Measurements from ENCODE around the gene ATP6AP1. TPM values are rescaled to one million over a fixed set of nuclear protein-coding genes. Genes with fewer than 3 reads are reported as not detected.

Gene ATP6AP1
- polyA plus RNA-seq, 4 donors, result 155 to 184 (median 168) TPM

GRCh38 chrX:154426916-154427770 lies 1.3 kb upstream of the ATP6AP1 start:
- DNase-seq (ENCODE audit: low read depth in 4 of 4, low spot score in 3 of 4), result no peak

- no peak for DNase-seq (ENCODE audit: low read depth in 4 of 4, low spot score in 3 of 4)
These were observed 1.2 kb downstream of the ATP6AP1 start for GRCh38 chrX:154429711-154430110.

- DNase-seq (ENCODE audit: low read depth in 4 of 4, low spot score in 3 of 4), result no peak
These were observed 2.0 kb downstream of the ATP6AP1 start for GRCh38 chrX:154430479-154430878.

GRCh38 chrX:154430916-154431315 lies 2.4 kb downstream of the ATP6AP1 start:
- no peak for DNase-seq (ENCODE audit: low read depth in 4 of 4, low spot score in 3 of 4)

- no peak for DNase-seq (ENCODE audit: low read depth in 4 of 4, low spot score in 3 of 4)
These were observed 2.9 kb downstream of the ATP6AP1 start for GRCh38 chrX:154431341-154431740.

GRCh38 chrX:154432210-154432609 lies 3.7 kb downstream of the ATP6AP1 start:
- DNase-seq (ENCODE audit: low read depth in 4 of 4, low spot score in 3 of 4), result no peak

GRCh38 chrX:154433605-154434004 lies 5.1 kb downstream of the ATP6AP1 start:
- no peak for DNase-seq (ENCODE audit: low read depth in 4 of 4, low spot score in 3 of 4)

- no peak for DNase-seq (ENCODE audit: low read depth in 4 of 4, low spot score in 3 of 4)
These were observed 6.1 kb downstream of the ATP6AP1 start for GRCh38 chrX:154434394-154435168.

GRCh38 chrX:154435171-154435733 lies 6.8 kb downstream of the ATP6AP1 start:
- no peak for DNase-seq (ENCODE audit: low read depth in 4 of 4, low spot score in 3 of 4)

GRCh38 chrX:154436374-154436982 lies 8.0 kb downstream of the ATP6AP1 start:
- DNase-seq (ENCODE audit: low read depth in 4 of 4, low spot score in 3 of 4), result no peak

- no peak for DNase-seq (ENCODE audit: low read depth in 4 of 4, low spot score in 3 of 4)
These were observed 8.7 kb downstream of the ATP6AP1 start, which contains the start of gene GDI1 for GRCh38 chrX:154436983-154437752. Gene GDI1, plus strand, starts transcription at chrX:154437154. Its CDS starts 101 bp downstream, at chrX:154437255.

GRCh38 chrX:154437971-154438893 lies 9.8 kb downstream of the ATP6AP1 start:
- no peak for DNase-seq (ENCODE audit: low read depth in 4 of 4, low spot score in 3 of 4)

GRCh38 chrX:154439841-154440240 lies 11.4 kb downstream of the ATP6AP1 start:
- no peak for DNase-seq (ENCODE audit: low read depth in 4 of 4, low spot score in 3 of 4)

GRCh38 chrX:154440623-154441357 lies 12.3 kb downstream of the ATP6AP1 start:
- no peak for DNase-seq (ENCODE audit: low read depth in 4 of 4, low spot score in 3 of 4)

- DNase-seq (ENCODE audit: low read depth in 4 of 4, low spot score in 3 of 4), result no peak
These were observed 13.1 kb downstream of the ATP6AP1 start for GRCh38 chrX:154441564-154441963.

- DNase-seq (ENCODE audit: low read depth in 4 of 4, low spot score in 3 of 4), result no peak
These were observed 13.7 kb downstream of the ATP6AP1 start for GRCh38 chrX:154441984-154442707.

GRCh38 chrX:154443479-154443910 lies 15.0 kb downstream of the ATP6AP1 start:
- no peak for DNase-seq (ENCODE audit: low read depth in 4 of 4, low spot score in 3 of 4)

Data from right renal pelvis (tissue), 4 donors.